ENCODE results near the gene PRICKLE2.

Gene PRICKLE2

GRCh38 chr3:64134882-64135281, 90.4 kb downstream of the PRICKLE2 start:
- no peak for DNase-seq (ENCODE audit: low spot score)
- no peak for TF ChIP-seq CTCF (IDR thresholded peaks at IDR 0.05)
- H3K27ac ChIP-seq, result no peak overlapping the region
- no peak overlapping the region for H3K4me3 ChIP-seq

- Histone ChIP-seq H3K27ac (no peak overlapping the region), H3K4me3 (no peak overlapping the region)
- DNase-seq (ENCODE audit: low spot score), result no peak
- TF ChIP-seq CTCF (IDR thresholded peaks at IDR 0.05), result no peak
Measured at GRCh38 chr3:64133987-64134386, 91.3 kb downstream of the PRICKLE2 start.

GRCh38 chr3:64133272-64133671, 92.0 kb downstream of the PRICKLE2 start:
- Histone ChIP-seq H3K4me3 (no peak overlapping the region), H3K27ac (no peak overlapping the region)
- no peak for DNase-seq (ENCODE audit: low spot score)
- no peak for TF ChIP-seq CTCF (IDR thresholded peaks at IDR 0.05)

GRCh38 chr3:64131725-64132469, 93.4 kb downstream of the PRICKLE2 start:
- no peak for DNase-seq (ENCODE audit: low spot score)
- H3K27ac ChIP-seq, result no peak overlapping the region
- TF ChIP-seq CTCF (IDR thresholded peaks at IDR 0.05), result no peak

GRCh38 chr3:64130436-64130835, 94.8 kb downstream of the PRICKLE2 start:
- DNase-seq (ENCODE audit: low spot score), result no peak
- H3K27ac ChIP-seq, result no peak overlapping the region
- no peak overlapping the region for H3K4me3 ChIP-seq
- no peak for TF ChIP-seq CTCF (IDR thresholded peaks at IDR 0.05)

More at GRCh38 chr3:64131725-64132469, 93.4 kb downstream of the PRICKLE2 start:
- H3K4me3 ChIP-seq, result no peak overlapping the region

GRCh38 chr3:64129581-64129980, 95.7 kb downstream of the PRICKLE2 start:
- Histone ChIP-seq H3K4me3 (no peak overlapping the region), H3K27ac (no peak overlapping the region)
- TF ChIP-seq CTCF (IDR thresholded peaks at IDR 0.05), result no peak
- no peak for DNase-seq (ENCODE audit: low spot score)

- DNase-seq (ENCODE audit: low spot score), result no peak
- Histone ChIP-seq H3K4me3 (no peak overlapping the region), H3K27ac (no peak overlapping the region)
- TF ChIP-seq CTCF (IDR thresholded peaks at IDR 0.05), result no peak
Measured at GRCh38 chr3:64129106-64129505, 96.2 kb downstream of the PRICKLE2 start.

All from coronary artery (tissue), 2 donors.